SU-DHL-6 (cell line): ENCODE results near the gene DCDC1.

Experiments
- H2AFZ ChIP-seq: fragments of 200-600 bp; sonication (generic); 2 replicates; pipeline ENCODE4 v1.6.1; 2014; ENCODE audit warnings: low read depth, mild to moderate bottlenecking, moderate library complexity, mixed read lengths, antibody characterized with exemption, low read length; ENCODE audit not compliant: severe bottlenecking
- H3F3A ChIP-seq: fragments of 200-600 bp; shearing (Covaris generic); 2 replicates; pipeline ENCODE4 v1.6.0; 2016; ENCODE audit warnings: antibody characterized with exemption, mild to moderate bottlenecking; ENCODE audit not compliant: insufficient read depth
- H3K27ac ChIP-seq: fragments of 200-600 bp; sonication (generic); 2 replicates; pipeline ENCODE4 v1.5.1; 2016; ENCODE audit warnings: low read depth, mild to moderate bottlenecking, low read length, moderate library complexity, mixed read lengths
- H3K27me3 ChIP-seq: fragments of 200-600 bp; sonication (generic), shearing (Covaris generic); 2 replicates; pipeline ENCODE4 v1.6.0; 2014; ENCODE audit warnings: mild to moderate bottlenecking, low read length
- H3K36me3 ChIP-seq: fragments of 200-600 bp; sonication (generic); 2 replicates; pipeline ENCODE4 v1.6.1; 2014; ENCODE audit warnings: mild to moderate bottlenecking, low read length, mixed read lengths
- H3K4me2 ChIP-seq: fragments of 300-600, 200-600 bp; shearing (Covaris generic), sonication (generic); 2 replicates; pipeline ENCODE4 v1.6.0; 2014; ENCODE audit warnings: low read length, low read depth, mild to moderate bottlenecking; ENCODE audit not compliant: poor library complexity, severe bottlenecking
- H3K4me3 ChIP-seq: fragments of 200-600 bp; sonication (generic); 2 replicates; pipeline ENCODE4 v1.5.1; 2014; ENCODE audit warnings: antibody characterized with exemption, low read length, mild to moderate bottlenecking, mixed read lengths; ENCODE audit not compliant: insufficient read depth, poor library complexity, severe bottlenecking
- H3K79me2 ChIP-seq: fragments of 200-600 bp; sonication (generic); 2 replicates; pipeline ENCODE4 v1.6.1; 2014; ENCODE audit warnings: mild to moderate bottlenecking, low read length, moderate library complexity; ENCODE audit not compliant: insufficient read depth
- H3K9ac ChIP-seq: fragments of 200-600 bp; sonication (generic); 2 replicates; pipeline ENCODE4 v1.7.0; 2014; ENCODE audit warnings: mild to moderate bottlenecking, low read length
- H3K9me2 ChIP-seq: fragments of 200-600 bp; sonication (generic); replicated peaks from 2 replicates; pipeline ENCODE4 v1.6.1; 2014; ENCODE audit warnings: low read length; ENCODE audit not compliant: insufficient read depth
- H3K9me3 ChIP-seq: fragments of 200-600 bp; sonication (generic); 2 replicates; pipeline ENCODE4 v1.6.1; 2014; ENCODE audit warnings: low read length, mixed read lengths; ENCODE audit not compliant: insufficient read depth
- H4K20me1 ChIP-seq: fragments of 200-600 bp; sonication (generic); 2 replicates; pipeline ENCODE4 v1.6.1; 2014; ENCODE audit warnings: low read depth, mild to moderate bottlenecking, antibody characterized with exemption, low read length, moderate library complexity, mixed read lengths
- CTCF ChIP-seq: fragments of 200-600 bp; sonication (generic); IDR thresholded peaks from one replicate; pipeline ENCODE4 v1.5.1; 2017; ENCODE audit warnings: antibody characterized with exemption, mild to moderate bottlenecking, low read length, moderate library complexity; ENCODE audit not compliant: insufficient read depth, poor library complexity, severe bottlenecking
- EZH2phosphoT487 ChIP-seq: fragments of 200-600 bp; sonication (generic), shearing (Covaris generic); conservative IDR thresholded peaks from 2 replicates; pipeline ENCODE4 v1.6.1; 2018; ENCODE audit warnings: mild to moderate bottlenecking, antibody characterized with exemption, low read length, moderate library complexity, mixed read lengths

DCDC1 gene

GRCh38 chr11:31267720-31268119, 101.8 kb downstream of the DCDC1 start:
- Histone ChIP-seq H3F3A (no peaks in the 10 kb centered on the region), H2AFZ (no peak overlapping the region), H3K4me2 (no peak overlapping the region), H3K36me3 (no peaks in the 10 kb centered on the region), H3K79me2 (no peaks in the 10 kb centered on the region), H4K20me1 (no peaks in the 10 kb centered on the region), H3K27ac (no peak overlapping the region), H3K4me3 (no peak overlapping the region), H3K9me2 (no peaks in the 10 kb centered on the region), H3K27me3 (no peaks in the 10 kb centered on the region), H3K9ac (no peak overlapping the region), H3K9me3 (peaks cover 3% of the 10 kb centered on the region; the same call in 1 of the 2 replicates)
- no peak for TF ChIP-seq EZH2phosphoT487
- TF ChIP-seq CTCF: no peak

- no peaks in the 10 kb centered on the region for H3K27me3 ChIP-seq
- no peak overlapping the region for H3K27ac ChIP-seq
- no peak overlapping the region for H3K4me3 ChIP-seq
- no peaks in the 10 kb centered on the region for H3K9me3 ChIP-seq
- H3K4me2 ChIP-seq: no peak overlapping the region
- no peaks in the 10 kb centered on the region for H3K36me3 ChIP-seq
- no peak overlapping the region for H3K9ac ChIP-seq
- no peaks in the 10 kb centered on the region for H4K20me1 ChIP-seq
- H3K9me2 ChIP-seq: no peaks in the 10 kb centered on the region
- TF ChIP-seq EZH2phosphoT487: no peak
- no peak for TF ChIP-seq CTCF
- no peaks in the 10 kb centered on the region for H3F3A ChIP-seq
- H3K79me2 ChIP-seq: no peaks in the 10 kb centered on the region
- no peak overlapping the region for H2AFZ ChIP-seq
Observed at GRCh38 chr11:31264834-31265233, 104.7 kb downstream of the DCDC1 start.

GRCh38 chr11:31262761-31263160, 106.8 kb downstream of the DCDC1 start:
- Histone ChIP-seq H3K36me3 (no peaks in the 10 kb centered on the region), H3K9me2 (no peaks in the 10 kb centered on the region), H3K9me3 (no peaks in the 10 kb centered on the region), H2AFZ (no peak overlapping the region), H3K4me2 (no peak overlapping the region), H3K27ac (no peak overlapping the region), H3K9ac (no peak overlapping the region), H3F3A (no peaks in the 10 kb centered on the region), H3K4me3 (no peak overlapping the region), H4K20me1 (no peaks in the 10 kb centered on the region), H3K79me2 (no peaks in the 10 kb centered on the region), H3K27me3 (no peaks in the 10 kb centered on the region)
- no peak for TF ChIP-seq CTCF
- no peak for TF ChIP-seq EZH2phosphoT487
